ENCODE data around the gene PDCD2L.
"Not testable (repeated sequence)": the region's sequence is repeated elsewhere in the genome, so short reads cannot be mapped to it uniquely, and the experiment has no call there.

PDCD2L gene

DNA sequence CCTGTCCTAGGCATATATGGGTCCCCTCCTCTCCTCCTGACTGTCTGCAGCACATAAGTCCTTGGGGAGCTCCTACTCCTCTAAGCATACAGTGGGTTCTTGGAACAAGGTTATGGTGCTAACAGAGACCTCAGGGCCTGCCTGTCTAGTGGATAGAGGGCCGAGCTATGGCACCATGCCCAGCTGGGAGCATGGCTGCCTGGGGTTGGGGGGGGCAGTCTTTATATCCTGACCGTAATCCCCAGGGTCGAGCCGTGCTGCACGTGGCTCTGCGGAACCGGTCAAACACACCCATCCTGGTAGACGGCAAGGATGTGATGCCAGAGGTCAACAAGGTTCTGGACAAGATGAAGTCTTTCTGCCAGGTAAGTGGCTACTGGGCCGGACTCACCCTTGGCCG is 35.9 kb upstream of the PDCD2L start:
- Histone ChIP-seq H3K27me3 (ENCODE audit: control insufficient read depth in 1 of 2, insufficient read depth in 1 of 2, low read length in 2 of 2) (no peaks in the 10 kb centered on the region), H3K14ac (ENCODE audit: low read length in 2 of 2) (no peak overlapping the region), H2BK5ac (ENCODE audit: low read depth, low read length, poor library complexity, severe bottlenecking) (no peak overlapping the region), H3K9me3 (ENCODE audit: control insufficient read depth, low read length) (no peaks in the 10 kb centered on the region), H3K4me1 (ENCODE audit: control insufficient read depth, insufficient read depth, low read depth, low read length) (peaks cover 13% of the 10 kb centered on the region), H2BK12ac (ENCODE audit: low read length in 2 of 2) (no peak overlapping the region), H3K9ac (ENCODE audit: low read length) (no peak overlapping the region), H3K4me2 (ENCODE audit: low read length, poor library complexity, severe bottlenecking) (no peak overlapping the region), H3K27ac (ENCODE audit: low read length, poor library complexity, severe bottlenecking) (no peak overlapping the region), H3K4me3 (ENCODE audit: insufficient read depth in 1 of 2, low read depth in 1 of 2, low read length in 2 of 2) (no peak overlapping the region), H4K8ac (ENCODE audit: low read length) (no peak overlapping the region), H3K36me3 (ENCODE audit: control insufficient read depth in 1 of 2, insufficient read depth in 2 of 2, low read depth in 1 of 2, low read length in 2 of 2) (peaks cover 48 to 49% of the 10 kb centered on the region in 2 experiments), H3K79me1 (replicated peaks; ENCODE audit: low read length, poor library complexity, severe bottlenecking) (peaks cover 40% of the 10 kb centered on the region), H2BK120ac (ENCODE audit: low read depth, low read length) (no peak overlapping the region), H2BK15ac (ENCODE audit: low read depth, poor library complexity, severe bottlenecking) (no peak overlapping the region), H2AK5ac (ENCODE audit: low read length, severe bottlenecking) (no peak overlapping the region), H3K18ac (ENCODE audit: low read depth in 1 of 2, low read length in 2 of 2) (no peak overlapping the region), H2AFZ (ENCODE audit: low read depth, low read length) (no peak overlapping the region), H4K91ac (ENCODE audit: low read length) (no peak overlapping the region), H3K23ac (ENCODE audit: low read length in 2 of 2) (no peak overlapping the region), H3K4ac (ENCODE audit: low read depth in 1 of 2, low read length in 2 of 2) (no peak overlapping the region)
- DNase-seq, result no peak
- WGBS, result 96% methylated on average over 10 of the region's 10 CpGs

DNA sequence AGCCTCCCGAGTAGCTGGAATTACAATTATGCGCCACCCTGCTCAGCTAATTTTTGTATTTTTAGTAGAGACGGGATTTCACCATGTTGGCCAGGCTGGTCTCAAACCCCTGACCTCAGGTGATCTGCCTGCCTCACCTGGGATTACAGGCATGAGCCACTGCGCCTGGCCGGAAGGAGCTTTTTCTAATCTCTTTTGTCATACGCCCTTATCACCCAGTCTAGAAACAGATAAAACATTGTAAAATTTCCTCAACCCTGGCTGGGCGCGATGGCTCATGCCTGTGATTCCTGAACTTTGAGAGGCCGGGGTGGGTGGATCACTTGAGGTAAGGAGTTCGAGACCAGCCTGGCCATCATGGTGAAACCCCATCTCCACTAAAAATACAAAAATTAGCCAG is 35.0 kb upstream of the PDCD2L start:
- peaks cover 50 to 51% of the 10 kb centered on the region in 2 experiments for H3K36me3 ChIP-seq (ENCODE audit: control insufficient read depth in 1 of 2, insufficient read depth in 2 of 2, low read depth in 1 of 2, low read length in 2 of 2)
- H3K9me3 ChIP-seq (ENCODE audit: control insufficient read depth, low read length); H2AK5ac ChIP-seq (ENCODE audit: low read length, severe bottlenecking); H3K4me2 ChIP-seq (ENCODE audit: low read length, poor library complexity, severe bottlenecking); H3K14ac ChIP-seq (ENCODE audit: low read length in 2 of 2); H3K23ac ChIP-seq (ENCODE audit: low read length in 2 of 2); H3K27ac ChIP-seq (ENCODE audit: low read length, poor library complexity, severe bottlenecking); H2AFZ ChIP-seq (ENCODE audit: low read depth, low read length); H4K8ac ChIP-seq (ENCODE audit: low read length); H2BK15ac ChIP-seq (ENCODE audit: low read depth, poor library complexity, severe bottlenecking); H2BK120ac ChIP-seq (ENCODE audit: low read depth, low read length); H4K91ac ChIP-seq (ENCODE audit: low read length); H3K18ac ChIP-seq (ENCODE audit: low read depth in 1 of 2, low read length in 2 of 2); H3K9ac ChIP-seq (ENCODE audit: low read length); H3K27me3 ChIP-seq (ENCODE audit: control insufficient read depth in 1 of 2, insufficient read depth in 1 of 2, low read length in 2 of 2); H2BK12ac ChIP-seq (ENCODE audit: low read length in 2 of 2); H3K4ac ChIP-seq (ENCODE audit: low read depth in 1 of 2, low read length in 2 of 2); H3K4me3 ChIP-seq (ENCODE audit: insufficient read depth in 1 of 2, low read depth in 1 of 2, low read length in 2 of 2); DNase-seq; H2BK5ac ChIP-seq (ENCODE audit: low read depth, low read length, poor library complexity, severe bottlenecking): not testable (repeated sequence)
- peaks cover 13% of the 10 kb centered on the region for H3K4me1 ChIP-seq (ENCODE audit: control insufficient read depth, insufficient read depth, low read depth, low read length)
- H3K79me1 ChIP-seq (replicated peaks; ENCODE audit: low read length, poor library complexity, severe bottlenecking), result peaks cover 40% of the 10 kb centered on the region
- WGBS, result 97% methylated on average over 10 of the region's 10 CpGs

DNA sequence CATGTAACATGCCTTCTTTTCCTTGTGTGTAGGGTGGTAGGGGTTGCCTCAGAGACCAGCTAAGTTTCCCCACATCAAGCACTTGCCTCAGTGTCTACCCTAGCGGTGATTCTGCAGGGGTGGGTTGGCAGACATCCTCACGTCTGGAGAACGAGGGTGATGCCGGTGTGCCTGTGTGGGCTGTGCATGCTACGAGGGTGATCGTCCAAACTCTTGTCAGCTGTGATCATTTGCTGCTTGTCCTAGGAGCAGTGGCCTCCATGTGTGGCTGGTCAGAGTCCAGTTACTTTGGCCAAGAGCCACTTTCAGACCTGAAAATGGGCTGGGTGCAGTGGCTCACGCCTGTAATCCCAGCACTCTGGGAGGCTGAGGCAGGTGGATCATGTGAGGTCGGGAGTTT is 34.1 kb upstream of the PDCD2L start:
- no peaks in the 10 kb centered on the region for H3K27me3 ChIP-seq (ENCODE audit: control insufficient read depth in 1 of 2, insufficient read depth in 1 of 2, low read length in 2 of 2)

DNA sequence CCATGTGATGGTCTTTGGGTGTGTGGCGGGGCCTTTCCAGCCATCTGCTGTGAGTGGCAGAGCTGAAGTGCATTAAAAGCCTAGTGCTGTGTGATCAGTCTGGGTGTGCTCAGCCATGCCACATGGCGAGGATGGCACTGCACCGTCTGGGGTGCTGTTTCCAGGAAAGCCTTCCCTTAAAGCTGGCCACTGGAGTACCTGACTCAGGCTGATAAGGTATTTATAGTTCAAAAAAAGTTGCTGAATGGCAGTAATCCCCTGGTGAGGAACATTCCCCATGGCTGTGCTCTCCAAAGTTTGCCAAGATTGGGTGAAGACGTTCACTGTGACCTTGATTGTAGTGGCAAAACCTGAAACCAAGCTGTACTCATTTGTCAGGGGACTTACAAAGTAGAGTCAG is 33.2 kb upstream of the PDCD2L start:
- H3K9me3 ChIP-seq (ENCODE audit: control insufficient read depth, low read length), result no peaks in the 10 kb centered on the region
- H3K4ac ChIP-seq (ENCODE audit: low read depth in 1 of 2, low read length in 2 of 2), result no peak overlapping the region
- H2AFZ ChIP-seq (ENCODE audit: low read depth, low read length), result no peak overlapping the region
- H2BK12ac ChIP-seq (ENCODE audit: low read length in 2 of 2), result no peak overlapping the region
- H3K4me1 ChIP-seq (ENCODE audit: control insufficient read depth, insufficient read depth, low read depth, low read length), result peaks cover 7% of the 10 kb centered on the region
- 97% methylated on average over 4 of the region's 4 CpGs for WGBS
- no peak overlapping the region for H3K14ac ChIP-seq (ENCODE audit: low read length in 2 of 2)
- H3K27me3 ChIP-seq (ENCODE audit: control insufficient read depth in 1 of 2, insufficient read depth in 1 of 2, low read length in 2 of 2), result no peaks in the 10 kb centered on the region
- H2BK120ac ChIP-seq (ENCODE audit: low read depth, low read length), result no peak overlapping the region
- no peak overlapping the region for H4K91ac ChIP-seq (ENCODE audit: low read length)
- H3K4me3 ChIP-seq (ENCODE audit: insufficient read depth in 1 of 2, low read depth in 1 of 2, low read length in 2 of 2), result no peak overlapping the region
- H2BK5ac ChIP-seq (ENCODE audit: low read depth, low read length, poor library complexity, severe bottlenecking), result no peak overlapping the region
- H4K8ac ChIP-seq (ENCODE audit: low read length), result no peak overlapping the region
- no peak overlapping the region for H3K27ac ChIP-seq (ENCODE audit: low read length, poor library complexity, severe bottlenecking)
- H3K36me3 ChIP-seq (ENCODE audit: control insufficient read depth in 1 of 2, insufficient read depth in 2 of 2, low read depth in 1 of 2, low read length in 2 of 2), result peaks cover 59 to 67% of the 10 kb centered on the region in 2 experiments
- no peak overlapping the region for H3K9ac ChIP-seq (ENCODE audit: low read length)
- no peak overlapping the region for H2BK15ac ChIP-seq (ENCODE audit: low read depth, poor library complexity, severe bottlenecking)
- no peak overlapping the region for H3K23ac ChIP-seq (ENCODE audit: low read length in 2 of 2)
- DNase-seq, result no peak
- H3K18ac ChIP-seq (ENCODE audit: low read depth in 1 of 2, low read length in 2 of 2), result no peak overlapping the region
- H2AK5ac ChIP-seq (ENCODE audit: low read length, severe bottlenecking), result no peak overlapping the region
- peaks cover 42% of the 10 kb centered on the region for H3K79me1 ChIP-seq (replicated peaks; ENCODE audit: low read length, poor library complexity, severe bottlenecking)
- H3K4me2 ChIP-seq (ENCODE audit: low read length, poor library complexity, severe bottlenecking), result no peak overlapping the region

More for the DNA sequence above, 34.1 kb upstream of the PDCD2L start:
- no peak overlapping the region for H2BK15ac ChIP-seq (ENCODE audit: low read depth, poor library complexity, severe bottlenecking)
- no peak overlapping the region for H2BK120ac ChIP-seq (ENCODE audit: low read depth, low read length)
- H4K8ac ChIP-seq (ENCODE audit: low read length), result no peak overlapping the region
- H3K23ac ChIP-seq (ENCODE audit: low read length in 2 of 2), result no peak overlapping the region
- no peak overlapping the region for H3K27ac ChIP-seq (ENCODE audit: low read length, poor library complexity, severe bottlenecking)
- H3K9ac ChIP-seq (ENCODE audit: low read length), result no peak overlapping the region
- no peak overlapping the region for H2AFZ ChIP-seq (ENCODE audit: low read depth, low read length)
- 95% methylated on average over 8 of the region's 8 CpGs for WGBS
- no peak for DNase-seq
- peaks cover 40% of the 10 kb centered on the region for H3K79me1 ChIP-seq (replicated peaks; ENCODE audit: low read length, poor library complexity, severe bottlenecking)
- no peak overlapping the region for H4K91ac ChIP-seq (ENCODE audit: low read length)
- no peak overlapping the region for H2AK5ac ChIP-seq (ENCODE audit: low read length, severe bottlenecking)
- no peak overlapping the region for H2BK5ac ChIP-seq (ENCODE audit: low read depth, low read length, poor library complexity, severe bottlenecking)
- peaks cover 10% of the 10 kb centered on the region for H3K4me1 ChIP-seq (ENCODE audit: control insufficient read depth, insufficient read depth, low read depth, low read length)
- no peak overlapping the region for H2BK12ac ChIP-seq (ENCODE audit: low read length in 2 of 2)
- no peaks in the 10 kb centered on the region for H3K9me3 ChIP-seq (ENCODE audit: control insufficient read depth, low read length)
- H3K4ac ChIP-seq (ENCODE audit: low read depth in 1 of 2, low read length in 2 of 2), result no peak overlapping the region
- no peak overlapping the region for H3K4me2 ChIP-seq (ENCODE audit: low read length, poor library complexity, severe bottlenecking)
- no peak overlapping the region for H3K4me3 ChIP-seq (ENCODE audit: insufficient read depth in 1 of 2, low read depth in 1 of 2, low read length in 2 of 2)
- H3K36me3 ChIP-seq (ENCODE audit: control insufficient read depth in 1 of 2, insufficient read depth in 2 of 2, low read depth in 1 of 2, low read length in 2 of 2), result peaks cover 51 to 60% of the 10 kb centered on the region in 2 experiments
- H3K14ac ChIP-seq (ENCODE audit: low read length in 2 of 2), result no peak overlapping the region
- H3K18ac ChIP-seq (ENCODE audit: low read depth in 1 of 2, low read length in 2 of 2), result no peak overlapping the region
